Fibroblast of villous mesenchyme (primary cell): Measurements from ENCODE around the gene PTPRN2. TPM values are rescaled to one million over a fixed set of nuclear protein-coding genes. Genes with fewer than 3 reads are reported as not detected.

ENCODE experiments used
- DNase-seq: peaks from one replicate; pipeline ENCODE4 v3.0.0-alpha.2; 2010; ENCODE audit warnings: low read depth
- H3K4me3 ChIP-seq: 2 replicates; pipeline ENCODE4 v1.5.1; 2011; ENCODE audit warnings: low read depth, mild to moderate bottlenecking, low read length
- total RNA-seq: library from RNA; depleted of rRNA; stranded (reverse); fragments of >200 nt; gene quantifications from 2 replicates; pipeline ENCODE4 v1.2.3, GENCODE V29; 2012
- TF ChIP-seq, protein P1 (sequence below): IDR thresholded peaks from 2 replicates; pipeline ENCODE4 v1.5.1; 2012; ENCODE audit warnings: low read depth, mild to moderate bottlenecking, low read length; ENCODE audit not compliant: insufficient read depth

PTPRN2 gene
- total RNA-seq, 1 donor = not detected

DNA sequence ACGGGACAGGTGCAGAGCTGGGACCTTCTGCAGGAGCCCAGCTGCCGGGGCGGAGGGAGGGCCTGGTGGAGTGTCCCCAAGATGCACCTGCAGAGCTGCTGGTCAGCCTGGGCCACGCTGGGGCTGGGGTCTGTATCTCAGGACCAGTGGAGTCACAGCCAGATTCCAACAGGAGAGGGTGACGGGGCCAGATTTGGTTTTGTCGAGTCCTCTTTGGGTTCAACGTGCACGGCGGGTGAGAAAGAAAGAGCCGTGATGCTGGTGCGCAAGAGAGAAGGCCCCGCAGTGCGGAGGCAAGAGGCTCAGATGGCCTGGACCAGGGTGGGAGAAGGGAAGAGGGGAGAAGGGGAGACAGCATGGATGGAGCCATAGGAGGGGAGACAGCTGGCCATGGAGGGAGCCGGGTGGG is 462.9 kb downstream of the PTPRN2 start:
- no peak for DNase-seq
- H3K4me3 ChIP-seq = no peak overlapping the region
- TF ChIP-seq, protein P1, sequence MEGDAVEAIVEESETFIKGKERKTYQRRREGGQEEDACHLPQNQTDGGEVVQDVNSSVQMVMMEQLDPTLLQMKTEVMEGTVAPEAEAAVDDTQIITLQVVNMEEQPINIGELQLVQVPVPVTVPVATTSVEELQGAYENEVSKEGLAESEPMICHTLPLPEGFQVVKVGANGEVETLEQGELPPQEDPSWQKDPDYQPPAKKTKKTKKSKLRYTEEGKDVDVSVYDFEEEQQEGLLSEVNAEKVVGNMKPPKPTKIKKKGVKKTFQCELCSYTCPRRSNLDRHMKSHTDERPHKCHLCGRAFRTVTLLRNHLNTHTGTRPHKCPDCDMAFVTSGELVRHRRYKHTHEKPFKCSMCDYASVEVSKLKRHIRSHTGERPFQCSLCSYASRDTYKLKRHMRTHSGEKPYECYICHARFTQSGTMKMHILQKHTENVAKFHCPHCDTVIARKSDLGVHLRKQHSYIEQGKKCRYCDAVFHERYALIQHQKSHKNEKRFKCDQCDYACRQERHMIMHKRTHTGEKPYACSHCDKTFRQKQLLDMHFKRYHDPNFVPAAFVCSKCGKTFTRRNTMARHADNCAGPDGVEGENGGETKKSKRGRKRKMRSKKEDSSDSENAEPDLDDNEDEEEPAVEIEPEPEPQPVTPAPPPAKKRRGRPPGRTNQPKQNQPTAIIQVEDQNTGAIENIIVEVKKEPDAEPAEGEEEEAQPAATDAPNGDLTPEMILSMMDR = no peak

DNA sequence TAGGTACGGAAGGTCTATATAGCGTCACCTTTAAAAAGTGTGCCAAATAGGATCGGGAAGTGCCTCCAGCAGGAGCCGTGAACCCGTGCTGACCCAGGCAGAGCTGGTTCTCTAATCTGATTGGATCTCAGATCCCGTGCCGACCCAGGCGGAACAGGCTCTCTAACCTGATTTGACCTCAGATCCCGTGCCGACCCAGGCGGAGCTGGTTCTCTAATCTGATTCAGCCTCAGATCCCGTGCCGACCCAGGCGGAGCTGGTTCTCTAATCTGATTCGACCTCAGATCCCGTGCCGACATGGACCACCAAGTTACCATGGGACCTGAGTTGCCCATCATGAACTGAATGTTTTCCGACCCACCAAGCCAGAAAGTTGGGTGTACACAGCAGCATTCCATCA is 463.9 kb downstream of the PTPRN2 start:
- DNase-seq = no peak
- no peak overlapping the region for H3K4me3 ChIP-seq
- TF ChIP-seq, protein P1 = no peak

DNA sequence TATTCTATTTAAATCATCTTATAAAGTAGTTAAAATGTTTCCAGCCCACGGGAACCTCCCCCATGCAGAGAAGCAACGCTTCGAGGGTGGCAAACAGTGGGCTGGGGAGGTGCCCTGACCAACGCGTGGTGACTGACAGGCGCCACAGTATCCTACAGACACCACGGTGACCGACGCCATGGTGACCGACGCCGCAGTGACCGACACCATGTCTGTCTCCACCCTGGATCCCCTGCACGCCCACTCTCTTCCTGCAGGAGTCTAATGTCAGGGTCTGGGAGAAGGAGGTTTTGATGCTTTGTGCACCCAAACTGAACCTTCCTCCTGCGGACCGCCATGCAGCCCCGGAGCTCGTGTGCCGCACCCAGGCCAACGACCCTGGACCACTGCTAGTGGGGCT is 464.4 kb downstream of the PTPRN2 start:
- no peak for DNase-seq
- no peak overlapping the region for H3K4me3 ChIP-seq
- TF ChIP-seq, protein P1 = no peak

DNA sequence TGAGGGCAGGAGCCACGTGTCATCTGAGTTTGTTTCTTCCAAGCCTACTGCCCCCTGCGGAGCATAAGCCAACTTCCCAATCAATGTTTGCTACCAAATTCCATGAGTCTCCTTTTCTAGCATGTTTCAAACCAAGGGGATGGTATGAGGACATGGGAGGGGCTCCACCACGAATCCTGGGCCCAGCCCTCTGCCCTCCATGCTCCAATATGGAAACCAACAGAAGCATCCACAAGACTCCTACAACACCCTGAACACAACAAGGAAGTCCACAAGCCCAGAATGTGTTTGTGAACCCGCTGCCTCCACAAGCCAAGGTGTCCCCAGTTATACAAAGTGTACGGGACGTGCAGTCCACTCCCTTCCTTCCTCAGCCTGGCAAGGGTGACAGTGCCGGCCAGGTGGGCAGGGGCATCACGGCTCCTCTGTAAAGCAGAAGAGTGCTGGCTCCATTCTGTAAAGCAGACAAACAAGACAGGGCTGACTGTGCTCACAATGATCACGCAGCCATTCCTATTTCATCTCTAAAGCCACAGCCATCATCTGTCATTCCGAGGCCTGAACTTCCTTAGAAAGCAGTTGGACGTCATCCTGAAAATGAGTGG is 466.1 kb downstream of the PTPRN2 start:
- TF ChIP-seq, protein P1 = no peak
- DNase-seq = no peak
- H3K4me3 ChIP-seq = no peak overlapping the region

DNA sequence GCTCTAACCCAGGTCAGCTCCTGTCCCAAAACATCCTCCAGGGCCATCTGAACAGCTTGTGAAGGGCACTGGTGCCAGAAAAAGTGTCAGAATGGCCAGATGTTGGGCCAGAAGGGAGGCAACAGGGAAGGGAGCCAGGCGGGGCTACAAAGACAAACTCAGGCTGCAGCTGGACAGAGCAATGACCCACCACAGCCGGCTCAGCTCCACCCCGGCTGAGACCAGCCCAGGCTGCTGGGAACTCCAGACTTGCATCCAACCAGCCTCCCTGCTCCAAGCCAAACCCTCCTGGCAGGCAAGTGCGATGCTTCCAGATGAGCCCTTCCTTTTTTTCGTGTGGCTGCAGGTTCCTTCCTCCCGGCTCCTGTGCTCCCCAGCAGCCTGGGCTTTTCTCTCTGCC is 466.9 kb downstream of the PTPRN2 start:
- no peak for DNase-seq
- no peak overlapping the region for H3K4me3 ChIP-seq
- TF ChIP-seq, protein P1 = no peak

DNA sequence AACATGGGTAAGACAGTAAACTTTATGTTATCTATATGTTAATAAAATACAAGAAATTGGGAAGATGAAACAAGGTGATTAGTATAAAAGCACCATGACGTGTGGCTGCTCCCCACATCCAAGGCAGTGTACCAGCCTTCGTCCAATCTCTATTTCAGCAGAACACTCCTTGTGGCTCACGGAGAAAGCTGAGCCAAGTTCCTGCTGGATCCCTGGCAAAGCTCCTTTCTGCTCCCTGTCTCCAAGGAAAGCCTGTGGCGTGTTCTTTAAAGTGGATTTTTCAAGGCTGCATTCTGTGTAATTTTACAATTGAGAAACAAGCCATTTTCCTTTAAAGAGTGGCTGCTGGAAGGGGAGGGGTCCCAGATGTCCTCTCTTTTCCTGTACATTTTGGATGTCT is 467.3 kb downstream of the PTPRN2 start:
- DNase-seq = no peak
- no peak overlapping the region for H3K4me3 ChIP-seq
- TF ChIP-seq, protein P1 = no peak
